ENCODE measurements around the gene GAA.
A peak's percentile ranks its signal among the peaks of the same experiment; 100 is the strongest.
"Not testable (repeated sequence)": the region's sequence is repeated elsewhere in the genome, so short reads cannot be mapped to it uniquely, and the experiment has no call there.

Gene GAA

GRCh38 chr17:80152081-80152702 lies 50.8 kb downstream of the GAA start:
- peak; percentile 18 for DNase-seq
- ATAC-seq, result no peak
- Mint-ChIP-seq H3K27me3 (no peaks in the 10 kb centered on the region), H3K9me3 (peaks cover 8% of the 10 kb centered on the region), H3K4me3 (no peak overlapping the region), H3K4me1 (peaks cover 30% of the 10 kb centered on the region), H3K36me3 (ENCODE audit: low read depth) (no peaks in the 10 kb centered on the region), H3K27ac (no peak overlapping the region)

- peaks cover 8% of the 10 kb centered on the region for H3K9me3 Mint-ChIP-seq
- no peak overlapping the region for H3K27ac Mint-ChIP-seq
- DNase-seq, result no peak
- H3K36me3 Mint-ChIP-seq (ENCODE audit: low read depth), result no peaks in the 10 kb centered on the region
- no peak for ATAC-seq
- H3K4me1 Mint-ChIP-seq, result peaks cover 28% of the 10 kb centered on the region
- H3K4me3 Mint-ChIP-seq, result no peak overlapping the region
- no peaks in the 10 kb centered on the region for H3K27me3 Mint-ChIP-seq
These were observed 51.6 kb downstream of the GAA start for GRCh38 chr17:80153004-80153403.

GRCh38 chr17:80154166-80154565 lies 52.8 kb downstream of the GAA start:
- no peak overlapping the region for H3K4me3 Mint-ChIP-seq
- ATAC-seq, result no peak
- no peaks in the 10 kb centered on the region for H3K27me3 Mint-ChIP-seq
- no peak overlapping the region for H3K27ac Mint-ChIP-seq
- H3K4me1 Mint-ChIP-seq, result peaks cover 22% of the 10 kb centered on the region
- H3K9me3 Mint-ChIP-seq, result peaks cover 8% of the 10 kb centered on the region
- no peak for DNase-seq
- H3K36me3 Mint-ChIP-seq (ENCODE audit: low read depth), result no peaks in the 10 kb centered on the region

GRCh38 chr17:80155600-80155999 lies 54.2 kb downstream of the GAA start:
- H3K27me3 Mint-ChIP-seq; H3K9me3 Mint-ChIP-seq; ATAC-seq; DNase-seq; H3K27ac Mint-ChIP-seq; H3K36me3 Mint-ChIP-seq (ENCODE audit: low read depth); H3K4me3 Mint-ChIP-seq: not testable (repeated sequence)
- peaks cover 20% of the 10 kb centered on the region for H3K4me1 Mint-ChIP-seq

GRCh38 chr17:80158846-80159245 lies 57.5 kb downstream of the GAA start:
- no peak for ATAC-seq
- no peak overlapping the region for H3K27ac Mint-ChIP-seq
- H3K9me3 Mint-ChIP-seq, result peaks cover 8% of the 10 kb centered on the region
- H3K4me1 Mint-ChIP-seq, result peaks cover 2% of the 10 kb centered on the region
- DNase-seq, result no peak
- H3K27me3 Mint-ChIP-seq, result peaks cover 2% of the 10 kb centered on the region
- no peak overlapping the region for H3K4me3 Mint-ChIP-seq
- no peaks in the 10 kb centered on the region for H3K36me3 Mint-ChIP-seq (ENCODE audit: low read depth)

GRCh38 chr17:80160536-80160935 lies 59.2 kb downstream of the GAA start:
- Mint-ChIP-seq H3K4me3 (no peak overlapping the region), H3K4me1 (peaks cover 2% of the 10 kb centered on the region), H3K36me3 (ENCODE audit: low read depth) (no peaks in the 10 kb centered on the region), H3K27me3 (peaks cover 2% of the 10 kb centered on the region), H3K9me3 (peaks cover 5% of the 10 kb centered on the region), H3K27ac (no peak overlapping the region)
- ATAC-seq (no peak), DNase-seq (no peak)

GRCh38 chr17:80163336-80163735 lies 62.0 kb downstream of the GAA start:
- H3K36me3 Mint-ChIP-seq (ENCODE audit: low read depth), result no peaks in the 10 kb centered on the region

GRCh38 chr17:80164185-80164584 lies 62.8 kb downstream of the GAA start:
- Mint-ChIP-seq H3K4me3 (no peak overlapping the region), H3K36me3 (ENCODE audit: low read depth) (no peaks in the 10 kb centered on the region), H3K9me3 (no peaks in the 10 kb centered on the region), H3K27me3 (peaks cover 6% of the 10 kb centered on the region), H3K27ac (no peak overlapping the region), H3K4me1 (no peaks in the 10 kb centered on the region)
- DNase-seq (no peak), ATAC-seq (no peak)

More at GRCh38 chr17:80163336-80163735, 62.0 kb downstream of the GAA start:
- ATAC-seq (no peak), DNase-seq (no peak)
- H3K9me3 Mint-ChIP-seq, result no peaks in the 10 kb centered on the region
- H3K27me3 Mint-ChIP-seq, result peaks cover 2% of the 10 kb centered on the region
- H3K4me3 Mint-ChIP-seq, result no peak overlapping the region
- H3K4me1 Mint-ChIP-seq, result no peaks in the 10 kb centered on the region
- H3K27ac Mint-ChIP-seq, result no peak overlapping the region

- no peak for ATAC-seq
- H3K36me3 Mint-ChIP-seq (ENCODE audit: low read depth), result no peaks in the 10 kb centered on the region
- H3K4me3 Mint-ChIP-seq, result no peak overlapping the region
- no peak for DNase-seq
- H3K27me3 Mint-ChIP-seq, result peaks cover 8% of the 10 kb centered on the region
- H3K27ac Mint-ChIP-seq, result no peak overlapping the region
- no peaks in the 10 kb centered on the region for H3K9me3 Mint-ChIP-seq
- H3K4me1 Mint-ChIP-seq, result no peaks in the 10 kb centered on the region
These were observed 65.1 kb downstream of the GAA start for GRCh38 chr17:80166446-80166845.

GRCh38 chr17:80168371-80168770 lies 67.0 kb downstream of the GAA start:
- Mint-ChIP-seq H3K4me1 (no peaks in the 10 kb centered on the region), H3K27me3 (peaks cover 8% of the 10 kb centered on the region), H3K4me3 (no peak overlapping the region), H3K27ac (no peak overlapping the region), H3K36me3 (ENCODE audit: low read depth) (no peaks in the 10 kb centered on the region), H3K9me3 (no peaks in the 10 kb centered on the region)
- ATAC-seq (no peak), DNase-seq (no peak)

GRCh38 chr17:80169107-80169506 lies 67.7 kb downstream of the GAA start:
- DNase-seq, result no peak
- no peak overlapping the region for H3K27ac Mint-ChIP-seq

More at GRCh38 chr17:80169107-80169506, 67.7 kb downstream of the GAA start:
- Mint-ChIP-seq H3K36me3 (ENCODE audit: low read depth) (no peaks in the 10 kb centered on the region), H3K4me1 (no peaks in the 10 kb centered on the region), H3K4me3 (no peak overlapping the region), H3K9me3 (no peaks in the 10 kb centered on the region), H3K27me3 (peaks cover 8% of the 10 kb centered on the region)
- ATAC-seq, result no peak

All from activated naive CD8-positive, alpha-beta T cell treated with anti-CD3 and anti-CD28 coated beads, Interleukin-2, amount 50 U/mL, for 24 hours (primary cell).